Measurements from ENCODE around the gene ASAP2.

Gene ASAP2

DNA sequence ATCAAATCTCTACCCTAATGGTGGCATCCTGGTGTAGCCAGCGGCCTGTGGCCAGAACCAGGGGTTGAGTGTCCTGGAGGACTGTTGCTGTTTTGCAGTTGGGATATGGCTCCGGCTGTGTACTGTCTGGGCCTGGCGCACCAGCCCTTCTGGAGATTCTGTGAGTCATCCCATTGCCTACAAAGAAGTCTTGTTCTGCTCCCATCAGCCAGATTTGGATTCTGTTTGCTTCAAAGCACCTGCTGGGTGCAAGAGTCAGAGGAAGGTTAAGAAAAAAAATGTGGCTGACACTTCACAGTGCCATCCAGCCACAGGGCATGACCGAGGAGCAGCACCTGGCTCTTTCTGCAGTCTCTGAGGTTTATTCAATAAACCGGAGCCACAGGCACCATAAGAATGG lies 41.0 kb upstream of the ASAP2 start:
- H3K4me3 ChIP-seq (ENCODE audit: low read length) = no peak overlapping the region
- TF ChIP-seq, protein P1, sequence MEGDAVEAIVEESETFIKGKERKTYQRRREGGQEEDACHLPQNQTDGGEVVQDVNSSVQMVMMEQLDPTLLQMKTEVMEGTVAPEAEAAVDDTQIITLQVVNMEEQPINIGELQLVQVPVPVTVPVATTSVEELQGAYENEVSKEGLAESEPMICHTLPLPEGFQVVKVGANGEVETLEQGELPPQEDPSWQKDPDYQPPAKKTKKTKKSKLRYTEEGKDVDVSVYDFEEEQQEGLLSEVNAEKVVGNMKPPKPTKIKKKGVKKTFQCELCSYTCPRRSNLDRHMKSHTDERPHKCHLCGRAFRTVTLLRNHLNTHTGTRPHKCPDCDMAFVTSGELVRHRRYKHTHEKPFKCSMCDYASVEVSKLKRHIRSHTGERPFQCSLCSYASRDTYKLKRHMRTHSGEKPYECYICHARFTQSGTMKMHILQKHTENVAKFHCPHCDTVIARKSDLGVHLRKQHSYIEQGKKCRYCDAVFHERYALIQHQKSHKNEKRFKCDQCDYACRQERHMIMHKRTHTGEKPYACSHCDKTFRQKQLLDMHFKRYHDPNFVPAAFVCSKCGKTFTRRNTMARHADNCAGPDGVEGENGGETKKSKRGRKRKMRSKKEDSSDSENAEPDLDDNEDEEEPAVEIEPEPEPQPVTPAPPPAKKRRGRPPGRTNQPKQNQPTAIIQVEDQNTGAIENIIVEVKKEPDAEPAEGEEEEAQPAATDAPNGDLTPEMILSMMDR (conservative IDR thresholded peaks at IDR 0.05; ENCODE audit: low read length) = no peak
- peak; percentile 40 for DNase-seq (ENCODE audit: low read depth)

DNA sequence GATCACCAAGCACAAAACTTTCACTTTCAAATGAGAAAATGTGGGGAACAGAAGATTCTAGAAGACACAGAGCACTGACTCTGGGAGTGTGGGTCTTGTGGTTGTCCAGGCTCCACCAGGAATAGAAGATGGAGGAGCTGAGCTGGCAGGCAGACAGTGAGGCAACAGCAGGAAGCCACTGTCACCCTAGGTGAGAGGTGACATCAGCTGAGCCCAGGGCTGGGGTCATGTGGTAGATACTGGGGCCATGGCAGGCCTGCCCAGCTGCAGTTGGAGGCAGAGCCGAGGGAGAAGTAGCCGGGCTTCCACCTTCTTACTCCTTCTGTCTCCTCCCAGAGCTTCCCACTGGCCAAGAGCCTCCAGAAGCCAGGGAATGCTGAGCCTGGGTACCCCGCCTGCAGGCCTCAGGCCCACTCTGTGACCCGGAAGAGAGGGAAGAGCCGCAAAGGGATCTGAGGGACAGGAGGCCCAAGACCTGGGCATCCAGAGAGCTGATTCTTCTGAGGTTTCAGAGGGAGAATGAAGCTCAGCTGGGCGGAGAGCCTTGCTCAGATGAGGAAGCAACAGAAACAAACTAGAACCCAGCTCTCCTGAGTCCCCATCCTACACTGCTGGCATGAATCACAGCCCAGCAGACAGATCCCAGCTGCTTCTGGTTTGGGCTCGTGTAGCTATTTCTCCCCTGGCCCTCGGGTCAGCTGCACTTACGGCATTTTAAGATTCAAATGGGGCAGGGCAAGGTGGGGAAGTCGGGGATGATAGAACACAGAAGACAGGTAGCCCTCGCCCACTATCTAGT lies 39.8 kb upstream of the ASAP2 start:
- no peak for DNase-seq (ENCODE audit: low read depth)
- H3K4me3 ChIP-seq (ENCODE audit: low read length) = no peak overlapping the region
- TF ChIP-seq, protein P1 (conservative IDR thresholded peaks at IDR 0.05; ENCODE audit: low read length) = no peak

DNA sequence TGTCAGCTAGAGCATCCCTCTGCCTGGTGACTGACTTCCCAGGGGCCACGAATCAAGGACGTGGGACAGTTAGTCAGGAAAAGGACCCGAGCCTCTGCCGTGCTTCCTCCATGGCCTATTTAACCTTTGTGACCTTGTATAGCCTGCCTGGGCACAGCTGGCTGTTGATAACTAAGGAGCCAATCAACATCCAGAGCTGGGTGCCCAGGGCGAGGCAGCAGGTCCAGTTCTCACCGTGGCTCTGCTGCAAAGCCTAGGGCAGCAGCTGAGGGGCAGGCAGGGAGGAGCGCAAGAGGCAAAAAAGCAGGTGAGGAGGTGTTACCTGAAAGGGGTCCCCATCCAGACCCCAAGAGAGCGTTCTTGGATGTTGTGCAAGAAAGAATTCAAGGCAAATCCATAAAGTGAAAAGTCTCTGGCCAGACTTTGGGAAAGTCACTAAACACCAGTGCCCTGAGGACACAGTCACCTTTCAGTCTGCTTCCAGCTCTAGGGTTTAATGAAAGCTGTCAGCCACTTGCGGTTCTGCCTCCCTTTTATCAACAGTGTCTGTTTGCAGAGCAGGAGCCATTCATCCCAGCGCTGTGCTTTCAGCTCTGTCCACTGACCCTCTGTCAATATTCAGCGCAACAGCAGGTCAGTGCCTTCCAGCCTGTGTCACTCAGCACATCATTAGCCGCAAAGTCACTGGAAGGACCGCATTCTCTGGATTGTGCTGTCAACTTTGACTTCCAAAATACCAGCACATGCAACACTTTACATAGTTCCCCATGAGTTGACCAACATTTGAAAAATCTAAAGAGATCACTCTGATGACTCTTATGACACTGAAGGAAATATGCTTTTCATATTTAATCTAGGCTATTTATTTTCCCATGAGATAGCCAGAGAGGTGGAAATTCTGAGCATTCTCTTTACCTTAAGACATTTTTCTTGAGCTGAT lies 38.6 kb upstream of the ASAP2 start:
- DNase-seq (ENCODE audit: low read depth) = no peak
- H3K4me3 ChIP-seq (ENCODE audit: low read length) = no peak overlapping the region
- TF ChIP-seq, protein P1 (conservative IDR thresholded peaks at IDR 0.05; ENCODE audit: low read length) = no peak

DNA sequence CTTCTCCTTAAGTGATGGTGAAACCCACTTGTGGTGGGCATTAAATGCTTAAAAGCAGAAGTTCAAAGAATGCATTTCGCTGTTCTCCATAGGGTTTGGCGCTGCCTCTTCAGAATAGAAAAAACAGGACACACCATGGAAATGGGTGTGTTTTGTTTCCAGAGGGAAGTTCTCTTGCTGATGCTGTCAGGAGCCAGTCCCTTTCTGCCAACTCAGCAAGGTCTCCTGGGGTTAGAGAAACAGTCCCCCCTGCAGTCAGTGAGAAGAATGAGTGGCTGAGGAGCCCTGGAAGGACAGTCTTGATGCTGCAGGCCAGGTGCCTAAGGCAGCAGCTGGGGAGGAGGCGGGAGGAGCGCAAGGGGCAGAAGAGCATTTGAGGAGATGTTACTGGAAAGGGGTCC lies 37.8 kb upstream of the ASAP2 start:
- no peak for DNase-seq (ENCODE audit: low read depth)
- H3K4me3 ChIP-seq (ENCODE audit: low read length) = no peak overlapping the region
- TF ChIP-seq, protein P1 (conservative IDR thresholded peaks at IDR 0.05; ENCODE audit: low read length) = no peak

DNA sequence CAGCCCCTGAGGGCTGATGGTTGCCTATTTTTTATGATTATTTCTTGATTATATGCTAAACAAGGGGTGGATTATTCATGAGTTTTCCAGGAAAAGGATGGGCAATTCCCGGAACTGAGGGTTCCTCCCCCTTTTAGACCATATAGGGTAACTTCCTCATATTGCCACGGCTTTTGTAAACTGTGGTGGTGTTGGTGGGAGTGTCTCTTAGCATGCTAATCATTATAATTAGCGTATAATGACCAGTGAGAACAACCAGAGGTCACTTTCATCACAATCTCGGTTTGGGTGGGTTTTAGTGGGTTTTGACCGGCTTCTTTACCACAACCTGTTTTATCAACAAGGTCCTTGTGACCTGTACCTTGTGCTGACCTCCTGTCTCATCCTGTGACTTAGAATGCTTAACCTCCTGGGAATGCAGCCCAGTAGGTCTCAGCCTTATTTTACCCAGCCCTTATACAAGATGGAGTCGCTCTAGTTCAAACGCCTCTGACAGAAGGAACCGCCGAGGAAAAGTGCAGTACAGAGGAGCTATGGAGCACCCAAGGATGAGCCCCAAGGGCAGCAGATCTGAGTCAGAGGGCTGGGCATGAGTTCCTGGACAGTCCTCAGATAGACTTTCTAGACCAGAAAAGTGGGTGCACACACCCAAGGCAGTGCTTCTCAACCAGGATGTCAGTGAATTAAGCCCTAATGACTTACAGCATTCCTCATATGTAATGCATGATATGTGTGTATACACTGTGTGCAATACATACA lies 37.1 kb upstream of the ASAP2 start:
- H3K4me3 ChIP-seq (ENCODE audit: low read length) = no peak overlapping the region
- TF ChIP-seq, protein P1 (conservative IDR thresholded peaks at IDR 0.05; ENCODE audit: low read length) = no peak
- DNase-seq (ENCODE audit: low read depth) = no peak

DNA sequence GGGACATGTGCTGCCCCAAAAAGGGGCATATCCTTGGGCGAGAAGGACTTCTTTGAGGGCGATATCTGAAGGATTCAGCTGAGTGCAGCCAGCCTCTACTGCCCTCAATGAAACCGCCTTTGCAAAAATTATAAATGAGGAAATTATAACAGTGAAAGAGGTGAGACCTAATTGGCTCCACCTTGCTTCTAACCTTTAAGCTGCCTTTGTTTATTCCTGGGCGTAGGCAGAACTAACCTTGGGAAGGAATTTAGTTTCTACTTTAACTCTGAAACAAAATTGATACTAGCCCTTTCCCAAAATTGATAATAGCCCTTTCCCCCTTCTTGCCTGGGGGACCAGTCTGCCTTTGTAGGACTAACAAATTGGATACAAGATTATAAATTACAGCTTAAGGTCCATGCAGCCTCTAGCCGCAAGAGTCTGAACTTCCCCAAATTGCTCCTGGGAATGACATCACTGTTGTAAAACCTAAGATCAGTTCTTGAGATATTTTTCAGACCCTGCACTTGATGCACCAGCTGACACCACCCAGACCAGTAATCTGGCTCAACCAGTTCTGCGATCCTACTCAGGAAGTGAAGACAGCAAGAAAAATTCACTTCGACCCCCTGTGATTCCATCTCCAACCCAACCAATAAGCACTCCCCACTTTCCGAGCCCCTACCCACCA lies 36.0 kb upstream of the ASAP2 start:
- TF ChIP-seq, protein P1 (conservative IDR thresholded peaks at IDR 0.05; ENCODE audit: low read length) = no peak
- no peak for DNase-seq (ENCODE audit: low read depth)
- no peak overlapping the region for H3K4me3 ChIP-seq (ENCODE audit: low read length)

All from AG10803 (cell line).